ENCODE measurements around the gene EPS8. TPM values are rescaled to one million over a fixed set of nuclear protein-coding genes. Genes with fewer than 3 reads are reported as not detected.

EPS8 gene
- total RNA-seq, 1 donor from 2014 or later = 17.8 TPM

- Histone ChIP-seq H3K4me3 (ENCODE audit: low read depth, low read length) (no peak overlapping the region), H3K27me3 (ENCODE audit: control insufficient read depth, insufficient read depth, low read length) (no peaks in the 10 kb centered on the region), H3K36me3 (ENCODE audit: control insufficient read depth, insufficient read depth, low read length) (no peaks in the 10 kb centered on the region)
- DNase-seq (ENCODE audit: low read depth) = no peak
- TF ChIP-seq CTCF (IDR thresholded peaks at IDR 0.05; ENCODE audit: insufficient read depth, low read length, poor library complexity, severe bottlenecking) = no peak
These were observed 208.2 kb downstream of the EPS8 start for GRCh38 chr12:15581006-15581405.

DNA sequence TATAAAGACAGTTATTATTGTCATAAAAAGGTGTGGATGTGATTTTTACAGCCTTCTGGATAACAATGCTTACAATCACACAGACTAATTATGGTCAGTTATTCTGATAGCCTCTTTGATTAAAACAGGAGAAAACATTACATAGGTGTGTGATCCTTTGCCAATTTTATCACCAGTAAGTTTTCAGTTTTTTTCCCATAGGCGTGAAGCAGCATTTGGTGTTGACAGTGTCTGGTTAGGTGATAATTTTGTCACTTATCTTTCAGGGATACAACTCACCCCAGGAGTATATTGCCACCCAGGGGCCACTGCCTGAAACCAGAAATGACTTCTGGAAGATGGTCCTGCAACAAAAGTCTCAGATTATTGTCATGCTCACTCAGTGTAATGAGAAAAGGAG, 208.8 kb downstream of the EPS8 start:
- no peak for TF ChIP-seq CTCF (IDR thresholded peaks at IDR 0.05; ENCODE audit: insufficient read depth, low read length, poor library complexity, severe bottlenecking)
- no peak for DNase-seq (ENCODE audit: low read depth)
- H3K4me3 ChIP-seq (ENCODE audit: low read depth, low read length) = no peak overlapping the region
- H3K27me3 ChIP-seq (ENCODE audit: control insufficient read depth, insufficient read depth, low read length) = no peaks in the 10 kb centered on the region
- no peaks in the 10 kb centered on the region for H3K36me3 ChIP-seq (ENCODE audit: control insufficient read depth, insufficient read depth, low read length)

DNA sequence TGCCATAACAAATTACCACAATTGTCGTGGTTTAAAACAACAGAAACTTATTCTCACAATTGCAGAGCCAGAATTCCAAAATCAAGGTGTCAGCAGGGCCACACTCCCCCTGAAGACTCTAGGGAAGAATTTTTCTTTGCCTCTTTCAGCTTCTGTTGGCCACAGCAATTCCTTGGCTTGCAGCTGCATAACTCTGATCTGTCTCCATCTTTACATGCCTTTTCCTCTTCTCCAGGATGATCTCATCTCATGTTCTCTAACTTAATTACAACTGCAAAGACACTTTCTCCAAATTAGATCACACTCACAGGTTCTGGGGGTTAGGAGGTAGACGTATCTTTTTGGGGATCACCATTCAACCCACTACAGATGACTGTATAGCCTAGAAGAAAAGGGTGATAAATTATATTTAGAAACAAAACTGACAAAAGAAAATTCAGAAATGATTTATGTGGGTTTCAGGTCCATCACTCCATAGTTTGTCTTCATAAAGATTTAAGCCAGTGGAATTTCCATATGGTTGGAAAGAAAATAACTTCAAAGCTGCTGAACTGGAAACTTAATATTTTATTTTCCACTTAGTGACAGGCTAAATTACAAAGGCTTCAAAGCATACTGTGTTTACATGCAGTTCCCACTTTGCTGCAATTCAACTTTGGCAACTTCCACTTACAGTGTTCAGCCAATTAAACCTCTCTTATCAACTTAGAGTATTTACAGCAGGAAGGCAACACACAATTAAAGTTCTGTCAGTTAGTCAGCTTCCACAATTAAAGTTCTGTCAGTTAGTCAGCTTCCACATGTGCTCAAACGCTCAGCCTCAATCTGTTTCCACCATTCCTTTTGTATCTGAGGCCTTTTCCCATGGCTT, 213.3 kb downstream of the EPS8 start:
- H3K36me3 ChIP-seq (ENCODE audit: control insufficient read depth, insufficient read depth, low read length) = no peaks in the 10 kb centered on the region
- TF ChIP-seq CTCF (IDR thresholded peaks at IDR 0.05; ENCODE audit: insufficient read depth, low read length, poor library complexity, severe bottlenecking) = no peak
- no peak overlapping the region for H3K4me3 ChIP-seq (ENCODE audit: low read depth, low read length)
- H3K27me3 ChIP-seq (ENCODE audit: control insufficient read depth, insufficient read depth, low read length) = no peaks in the 10 kb centered on the region
- DNase-seq (ENCODE audit: low read depth) = no peak

DNA sequence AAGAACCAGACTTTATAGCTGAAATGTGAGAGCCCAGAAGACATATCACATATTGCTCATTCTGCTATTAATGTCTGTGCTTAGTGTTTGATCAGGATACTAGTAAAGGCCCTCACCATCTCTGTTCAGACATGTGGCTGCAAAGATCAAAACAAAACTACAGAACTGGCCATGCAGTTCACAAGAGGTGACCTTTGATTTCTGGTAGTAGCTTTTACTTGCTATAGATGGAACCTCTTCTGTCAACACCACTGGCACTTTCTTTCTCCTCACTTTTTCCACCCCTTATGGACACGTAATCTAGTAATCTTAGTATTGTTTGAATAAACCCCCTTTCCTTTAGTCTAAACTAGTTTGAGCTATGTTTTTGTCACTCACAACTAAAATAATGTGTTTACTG, 214.8 kb downstream of the EPS8 start:
- no peaks in the 10 kb centered on the region for H3K36me3 ChIP-seq (ENCODE audit: control insufficient read depth, insufficient read depth, low read length)
- no peaks in the 10 kb centered on the region for H3K27me3 ChIP-seq (ENCODE audit: control insufficient read depth, insufficient read depth, low read length)
- no peak for DNase-seq (ENCODE audit: low read depth)
- no peak for TF ChIP-seq CTCF (IDR thresholded peaks at IDR 0.05; ENCODE audit: insufficient read depth, low read length, poor library complexity, severe bottlenecking)
- H3K4me3 ChIP-seq (ENCODE audit: low read depth, low read length) = no peak overlapping the region

Other genes starting within 250 kb of the EPS8 start
- 167 and 188 TPM in 2 replicates for gene STRAP, start 93.0 kb upstream of the EPS8 start, total RNA-seq
- gene DERA, start 121.9 kb upstream of the EPS8 start, total RNA-seq = 37.1 and 39.3 TPM in 2 replicates